ENCODE measurements around the gene VCAM1.

- TF ChIP-seq CTCF (IDR thresholded peaks at IDR 0.05; ENCODE audit: extremely low read depth in 1 of 2, insufficient read depth in 1 of 2, low read depth in 1 of 2, low read length in 2 of 2) (no peak), MYC (IDR thresholded peaks at IDR 0.05; ENCODE audit: low read depth, low read length) (no peak), MAX (IDR thresholded peaks at IDR 0.05; ENCODE audit: insufficient read depth, insufficient read length) (no peak), GATA2 (IDR thresholded peaks at IDR 0.05; ENCODE audit: insufficient read depth, insufficient read length, low read depth, low read length) (no peak), POLR2A (IDR thresholded peaks at IDR 0.05; ENCODE audit: low read depth, low read length) (no peak), FOS (IDR thresholded peaks at IDR 0.05; ENCODE audit: borderline replicate concordance, insufficient read depth, low read length) (no peak)
Observed at GRCh38 chr1:100720751-100721150, 1.2 kb downstream of the VCAM1 start.
